B cell (primary cell): ENCODE measurements around the gene KDM5C. TPM values are rescaled to one million over a fixed set of nuclear protein-coding genes. Genes with fewer than 3 reads are reported as not detected.

Source experiments
- ATAC-seq: fragments of 200-7000 bp; cut with Tn5 transposase; one replicate; pipeline ENCODE4 v1.10.0; 2021; ENCODE audit warnings: low read depth, mild to moderate bottlenecking, moderate number of reproducible peaks, moderate library complexity
- CTCF ChIA-PET: fragments of 350-600 bp; sonication (Branson Sonifier 250); formaldehyde crosslinking; loops from one replicate; lab custom pipeline; 2021; ENCODE audit warnings: antibody characterized with exemption, inconsistent platforms; lab: Charles Lee
- POLR2A ChIA-PET: fragments of 350-600 bp; sonication (Branson Sonifier 250); formaldehyde crosslinking; loops from one replicate; lab custom pipeline; 2021; ENCODE audit warnings: antibody characterized with exemption; lab: Charles Lee
- DNase-seq: peaks from one replicate; pipeline ENCODE4 v3.0.0; 2013
- H2AFZ ChIP-seq: 2 replicates; pipeline ENCODE4 v1.6.1; 2012; ENCODE audit warnings: mild to moderate bottlenecking, low read depth, low read length; ENCODE audit not compliant: insufficient read depth, poor library complexity, severe bottlenecking
- H3K27ac ChIP-seq, 2 donors: 1 replicate in 1 of 2; 2 replicates in 1 of 2; pipeline ENCODE4 v1.5.1; 2012 to 2013; ENCODE audit warnings: low read length in 2 of 2, mild to moderate bottlenecking in 2 of 2, moderate library complexity in 1 of 2
- H3K27me3 ChIP-seq, 4 experiments: fragments of 200-600 bp in 1 of 4; sonication (generic) in 1 of 4; replicated peaks in 1 of 4; 1 replicate in 2 of 4; 2 replicates in 2 of 4; pipeline versions ENCODE4 v1.6.1 to v1.7.0; 2013 to 2016; ENCODE audit warnings: low read length in 3 of 4, mild to moderate bottlenecking in 2 of 4, mixed read lengths in 1 of 4, moderate library complexity in 1 of 4; ENCODE audit not compliant: insufficient read depth in 4 of 4, control insufficient read depth in 3 of 4; ENCODE audit errors: control extremely low read depth in 1 of 4
- H3K36me3 ChIP-seq, 2 experiments: replicated peaks in 1 of 2; 1 replicate in 1 of 2; 2 replicates in 1 of 2; pipeline versions ENCODE4 v1.6.1 to v1.7.1; 2013; ENCODE audit warnings: low read length in 1 of 2; ENCODE audit not compliant: insufficient read depth in 2 of 2, control insufficient read depth in 1 of 2; ENCODE audit errors: control extremely low read depth in 1 of 2, extremely low read depth in 1 of 2
- H3K4me1 ChIP-seq, 2 donors: fragments of 200-600 bp in 1 of 2; sonication (generic) in 1 of 2; 1 replicate in 1 of 2; 2 replicates in 1 of 2; pipeline versions ENCODE4 v1.5.1 to v1.6.1; 2013 to 2017; ENCODE audit warnings: low read length in 2 of 2; ENCODE audit not compliant: control insufficient read depth in 2 of 2, insufficient read depth in 2 of 2
- H3K4me2 ChIP-seq: replicated peaks from 2 replicates; pipeline ENCODE3; 2012; ENCODE audit warnings: mild to moderate bottlenecking, low read depth, low read length; ENCODE audit not compliant: poor library complexity, severe bottlenecking
- H3K4me3 ChIP-seq, 5 experiments: fragments of 200-600 bp in 1 of 5; sonication (generic) in 1 of 5; 1 replicate in 3 of 5; 2 replicates in 2 of 5; pipeline versions ENCODE4 v1.5.1 to v1.7.0; 2011 to 2016; ENCODE audit warnings: low read length in 4 of 5, mild to moderate bottlenecking in 4 of 5, low read depth in 2 of 5, control low read depth in 1 of 5, moderate library complexity in 1 of 5; ENCODE audit not compliant: insufficient read depth in 1 of 5; ENCODE audit errors: control extremely low read depth in 1 of 5, extremely low read depth in 1 of 5
- H3K79me2 ChIP-seq: fragments of 200-600 bp; sonication (generic); one replicate; pipeline ENCODE4 v1.6.0; 2016; ENCODE audit warnings: low read length; ENCODE audit not compliant: control insufficient read depth, insufficient read depth
- H3K9ac ChIP-seq: fragments of 200-600 bp; sonication (generic); 2 replicates; pipeline ENCODE4 v1.6.1; 2017; ENCODE audit warnings: mild to moderate bottlenecking, low read length, moderate library complexity
- H3K9me3 ChIP-seq, 3 donors: one replicate each; pipeline versions ENCODE4 v1.6.1 to v1.7.1; 2013; ENCODE audit warnings: low read length in 2 of 3; ENCODE audit not compliant: control insufficient read depth in 2 of 3, insufficient read depth in 1 of 3; ENCODE audit errors: control extremely low read depth in 1 of 3
- H4K20me1 ChIP-seq: 2 replicates; pipeline ENCODE4 v1.6.0; 2012; ENCODE audit warnings: mild to moderate bottlenecking, low read length; ENCODE audit not compliant: insufficient read depth, control insufficient read depth, poor library complexity, severe bottlenecking
- H3K27ac Mint-ChIP-seq: one replicate; pipeline ENCODE4 v1.8.0; 2021; ENCODE audit warnings: mixed read lengths
- H3K27me3 Mint-ChIP-seq: one replicate; pipeline ENCODE4 v1.8.0; 2021; ENCODE audit warnings: mixed read lengths
- H3K4me1 Mint-ChIP-seq: one replicate; pipeline ENCODE4 v1.8.0; 2021; ENCODE audit warnings: mixed read lengths
- H3K4me3 Mint-ChIP-seq: one replicate; pipeline ENCODE4 v1.8.0; 2021; ENCODE audit warnings: mixed read lengths
- H3K9me3 Mint-ChIP-seq: one replicate; pipeline ENCODE4 v1.8.0; 2022; ENCODE audit warnings: mixed read lengths; ENCODE audit not compliant: insufficient read depth
- CTCF ChIP-seq: fragments of 200-600 bp; IDR thresholded peaks from one replicate; pipeline ENCODE4 v1.8.0; 2022; ENCODE audit warnings: antibody characterized with exemption, mild to moderate bottlenecking
- EZH2 ChIP-seq: IDR thresholded peaks from 2 replicates; pipeline ENCODE4 v1.6.1; 2012; ENCODE audit warnings: borderline replicate concordance, low read depth, mild to moderate bottlenecking, moderate library complexity, low read length; ENCODE audit not compliant: insufficient read depth, poor library complexity, severe bottlenecking
- WGBS: methylation state at CpG from one replicate; pipeline ENCODE4 v1.1.5; 2013; ENCODE audit warnings: missing lambda C conversion rate; ENCODE audit not compliant: insufficient coverage; 5-methylcytosine and 5-hydroxymethylcytosine counted together
- intact Hi-C: fragments of 100-400 bp; cut with micrococcal nuclease; formaldehyde crosslinking; loops from one replicate; pipeline ENCODE4 v1.10.0; 2022
- polyA plus RNA-seq: library from polyadenylated mRNA; depleted of rRNA; stranded (reverse); fragments of >200 nt; gene quantifications from 2 replicates; pipeline ENCODE4 v1.2.3, GENCODE V29; 2012
- total RNA-seq, 2 donors: library from RNA; stranded (reverse); fragments of 120-200 nt in 1 of 2; gene quantifications; 1 replicate in 1 of 2; 2 replicates in 1 of 2; pipeline versions ENCODE4 v1.2.3 to v1.2.4, GENCODE V29; 2013 to 2022

The KDM5C gene
- total and polyA plus RNA-seq, 2 donors (not counting 1 experiment from before 2014, with no cell fraction given): 116 to 138 TPM

DNA sequence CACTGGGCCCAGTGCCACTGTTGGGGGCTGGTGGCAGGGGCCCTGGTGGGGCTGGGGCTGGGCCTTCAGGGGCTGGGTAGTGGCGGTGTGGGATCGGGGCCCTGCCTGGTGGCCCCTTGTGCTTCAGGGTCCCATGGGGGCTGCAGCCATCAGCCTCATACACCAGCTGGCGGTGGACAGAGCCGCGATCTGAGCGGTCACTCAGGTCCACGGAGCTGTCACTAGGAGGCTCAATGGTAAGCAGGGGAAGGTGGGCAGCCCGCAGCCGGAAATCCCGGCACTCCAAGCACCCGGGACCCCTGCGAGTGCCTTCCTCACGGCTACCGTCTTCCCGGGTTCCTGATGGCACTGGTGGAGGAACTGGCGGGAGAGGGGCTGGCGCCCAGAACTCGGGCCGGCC, 25.5 kb upstream of the KDM5C start:
- no peaks in the 10 kb centered on the region for H3K9me3 ChIP-seq
- no peak for TF ChIP-seq EZH2
- no peak for TF ChIP-seq CTCF
- Mint-ChIP-seq H3K9me3 (no peaks in the 10 kb centered on the region), H3K27me3 (peaks cover 5% of the 10 kb centered on the region), H3K27ac (no peak overlapping the region), H3K4me1 (no peaks in the 10 kb centered on the region), H3K4me3 (no peak overlapping the region)
- POLR2A ChIA-PET: no interaction called here
- H3K79me2 ChIP-seq: no peaks in the 10 kb centered on the region
- intact Hi-C loops: no loop called here
- H3K9ac ChIP-seq: no peak overlapping the region
- H3K4me2 ChIP-seq: no peak overlapping the region
- no peaks in the 10 kb centered on the region for H4K20me1 ChIP-seq
- H3K4me3 ChIP-seq: no peak overlapping the region
- H3K27ac ChIP-seq: no peak overlapping the region
- no peaks in the 10 kb centered on the region for H3K36me3 ChIP-seq
- no peak for DNase-seq
- CTCF ChIA-PET: no interaction called here
- no peak for ATAC-seq
- WGBS: 91% methylated on average over 4 of the region's 19 CpGs
- H3K27me3 ChIP-seq: no peaks in the 10 kb centered on the region
- no peaks in the 10 kb centered on the region for H3K4me1 ChIP-seq
- H2AFZ ChIP-seq: no peak overlapping the region

DNA sequence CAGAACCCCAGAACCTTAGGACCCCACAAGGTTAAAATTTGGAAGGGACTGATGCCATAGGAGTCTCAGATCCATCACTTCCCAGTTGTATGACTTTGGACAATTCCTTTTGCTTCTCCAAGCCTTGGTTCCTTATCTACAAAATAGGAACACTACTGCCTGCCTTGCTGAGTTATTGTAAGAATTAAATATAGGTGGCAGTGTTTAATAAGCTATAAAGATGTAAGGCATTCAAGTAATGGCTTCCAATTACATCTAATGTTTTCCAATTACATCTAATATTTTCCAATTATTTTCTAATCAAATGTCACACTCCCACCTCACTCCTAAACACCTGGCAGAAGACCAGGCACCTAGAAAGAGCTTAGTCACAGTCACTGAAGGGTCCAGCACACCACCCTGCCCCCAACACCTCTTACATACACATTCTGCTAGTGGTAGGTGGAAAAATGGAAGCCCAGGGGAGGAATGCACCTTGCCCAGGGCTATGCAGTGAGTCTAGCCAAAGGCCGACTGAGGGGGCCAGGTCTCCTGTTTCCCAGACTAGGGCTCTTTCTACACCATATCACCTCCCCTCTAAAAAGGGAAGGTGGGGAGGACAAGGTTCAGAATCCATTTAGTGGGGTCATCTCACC, 24.5 kb upstream of the KDM5C start:
- DNase-seq: no peak
- Mint-ChIP-seq H3K9me3 (no peaks in the 10 kb centered on the region), H3K27ac (no peak overlapping the region), H3K4me3 (no peak overlapping the region), H3K27me3 (peaks cover 5% of the 10 kb centered on the region), H3K4me1 (no peaks in the 10 kb centered on the region)
- Histone ChIP-seq H3K4me1 (no peaks in the 10 kb centered on the region), H3K27me3 (no peaks in the 10 kb centered on the region), H3K79me2 (no peaks in the 10 kb centered on the region), H3K36me3 (no peaks in the 10 kb centered on the region), H3K9ac (no peak overlapping the region), H4K20me1 (no peaks in the 10 kb centered on the region), H2AFZ (no peak overlapping the region), H3K4me2 (no peak overlapping the region), H3K27ac (no peak overlapping the region), H3K9me3 (no peaks in the 10 kb centered on the region), H3K4me3 (no peak overlapping the region)
- ChIA-PET CTCF (no interaction called here), POLR2A (no interaction called here)
- no peak for TF ChIP-seq CTCF
- intact Hi-C loops: no loop called here
- WGBS: no CpG with 5 or more reads among the region's 1 CpG
- ATAC-seq: no peak
